Transverse colon (tissue), 4 donors: ENCODE measurements around the gene HAUS3. TPM values are rescaled to one million over a fixed set of nuclear protein-coding genes. Genes with fewer than 3 reads are reported as not detected.

Experiments used
- DNase-seq: peaks from one replicate; pipeline ENCODE4 v3.0.0-alpha.2; 2019
- H3K27ac ChIP-seq, 4 donors: fragments of 200-600 bp; sonication (generic); 2 replicates each; pipeline ENCODE4 v1.5.1; 2016 to 2018; ENCODE audit warnings: inconsistent platforms in 4 of 4
- H3K27me3 ChIP-seq: fragments of 200-600 bp; sonication (generic); 2 replicates; pipeline ENCODE4 v1.5.1; 2017; ENCODE audit warnings: inconsistent platforms
- H3K36me3 ChIP-seq, 4 donors: fragments of 200-600 bp; sonication (generic); 2 replicates each; pipeline ENCODE4 v1.5.1; 2017 to 2019; ENCODE audit warnings: inconsistent platforms in 4 of 4
- H3K4me1 ChIP-seq, 4 donors: fragments of 200-600 bp; sonication (generic); 2 replicates each; pipeline ENCODE4 v1.5.1; 2017 to 2020; ENCODE audit warnings: inconsistent platforms in 4 of 4
- H3K4me3 ChIP-seq, 4 donors: fragments of 200-600 bp; sonication (generic); 1 replicate in 1 of 4; 2 replicates in 3 of 4; pipeline versions ENCODE4 v1.5.1 to v1.6.1; 2017 to 2019; ENCODE audit warnings: inconsistent platforms in 4 of 4
- H3K9me3 ChIP-seq, 2 donors: fragments of 200-600 bp; sonication (generic); 2 replicates each; pipeline ENCODE4 v1.5.1; 2017 to 2019; ENCODE audit warnings: inconsistent platforms in 2 of 2
- CTCF ChIP-seq, 5 experiments: fragments of 200-600 bp in 3 of 5; fragments of 450-650 bp in 2 of 5; sonication (generic) in 3 of 5; IDR thresholded peaks; 1 replicate in 2 of 5; 2 replicates in 3 of 5; pipeline ENCODE4 v1.5.1; 2016 to 2017; ENCODE audit warnings: antibody characterized with exemption in 5 of 5, inconsistent platforms in 3 of 5, mild to moderate bottlenecking in 2 of 5, moderate library complexity in 1 of 5
- EP300 ChIP-seq: sonication (generic); formaldehyde crosslinking; IDR thresholded peaks from one replicate; pipeline ENCODE4 v1.6.1; 2017; ENCODE audit warnings: antibody characterized with exemption, low read depth
- POLR2A ChIP-seq: fragments of 450-650 bp; IDR thresholded peaks from one replicate; pipeline ENCODE4 v1.6.1; 2016; ENCODE audit warnings: antibody characterized with exemption, mild to moderate bottlenecking, moderate library complexity
- POLR2AphosphoS5 ChIP-seq, 3 donors: sonication (generic); formaldehyde crosslinking; IDR thresholded peaks; one replicate each; pipeline ENCODE4 v1.6.1; 2016; ENCODE audit warnings: antibody characterized with exemption in 3 of 3
- WGBS, 2 donors: methylation state at CpG; one replicate each; pipeline ENCODE4 v1.1.5; 2018; ENCODE audit warnings: low coverage in 1 of 2; 5-methylcytosine and 5-hydroxymethylcytosine counted together
- in situ Hi-C, 4 donors: fragments of 200-750 bp; cut with MboI; loops; one replicate each; pipeline versions ENCODE4 v1.15.0 to v1.15.1; 2017; ENCODE audit warnings: low sequenced_read_pairs in 3 of 4, low pct_ligation_motif_present in 1 of 4, low pct_unique_long_range_greater_than_20kb in 1 of 4
- intact Hi-C: fragments of 100-400 bp; cut with DNase I; formaldehyde crosslinking; loops from one replicate; pipeline ENCODE4 v1.15.1; 2023; ENCODE audit warnings: low total_unique reads
- total RNA-seq, 4 donors: library from RNA; depleted of rRNA; stranded (reverse); fragments of >200 nt; gene quantifications; one replicate each; pipeline ENCODE4 v1.1.0, GENCODE V29; 2016

HAUS3 gene
- total RNA-seq, 4 donors from 2014 or later, result 2.0 to 18.0 (median 11.3) TPM

- intact Hi-C loops (no loop called here), in situ Hi-C loops (loop anchor here in 2 of 4 donors (25.0 kb wide), 2 partner anchors 163 to 213 kb away; partner anchors contain the start of genes CFAP99 (in 1 of the 2), RNF4 (in 1 of the 2) and ZFYVE28 (in 1 of the 2))
- peaks cover 0 to 10% (median 7%) of the 10 kb centered on the region in 4 donors for H3K4me1 ChIP-seq
- H3K27me3 ChIP-seq, result no peaks in the 10 kb centered on the region
- peaks cover 0 to 16% (median 7%) of the 10 kb centered on the region in 4 donors for H3K36me3 ChIP-seq
- H3K27ac ChIP-seq, result no peak overlapping the region
- WGBS, 2 donors, result 85% methylated on average over 23 of the region's 26 CpGs; no CpG with 5 or more reads in 1 of the 2 donors
- H3K9me3 ChIP-seq, result no peaks in the 10 kb centered on the region
- TF ChIP-seq POLR2AphosphoS5 (IDR thresholded peaks at IDR 0.05), result no peak
- no peak for TF ChIP-seq POLR2A
- no peak for TF ChIP-seq EP300
- no peak for TF ChIP-seq CTCF (IDR thresholded peaks at IDR 0.05)
- DNase-seq, result no peak
- H3K4me3 ChIP-seq, result no peak overlapping the region
Observed at GRCh38 chr4:2249526-2250356, 7.8 kb upstream of the HAUS3 start.

- no peak for TF ChIP-seq POLR2A
- no peak for TF ChIP-seq POLR2AphosphoS5 (IDR thresholded peaks at IDR 0.05)
- no peak for TF ChIP-seq EP300
- TF ChIP-seq CTCF (IDR thresholded peaks at IDR 0.05), result no peak
- Histone ChIP-seq H3K36me3 (peaks cover 0 to 14% (median 6%) of the 10 kb centered on the region in 4 donors), H3K27me3 (no peaks in the 10 kb centered on the region), H3K9me3 (no peaks in the 10 kb centered on the region), H3K4me3 (no peak overlapping the region), H3K27ac (no peak overlapping the region), H3K4me1 (peaks cover 6 to 19% (median 16%) of the 10 kb centered on the region in 4 donors)
- DNase-seq, result no peak
- WGBS, 2 donors, result 77% methylated on average over 9 of the region's 10 CpGs; no CpG with 5 or more reads in 1 of the 2 donors
- intact Hi-C loops (no loop called here), in situ Hi-C loops (loop anchor here in 2 of 4 donors (25.0 kb wide), 2 partner anchors 163 to 213 kb away; partner anchors contain the start of genes CFAP99 (in 1 of the 2), RNF4 (in 1 of the 2) and ZFYVE28 (in 1 of the 2))
Observed at GRCh38 chr4:2248821-2249261, 6.9 kb upstream of the HAUS3 start.

- no peak for DNase-seq
- TF ChIP-seq CTCF (IDR thresholded peaks at IDR 0.05) (no peak), POLR2AphosphoS5 (IDR thresholded peaks at IDR 0.05) (no peak), POLR2A (no peak), EP300 (no peak)
- intact Hi-C loops (no loop called here), in situ Hi-C loops (loop anchor here in 2 of 4 donors (25.0 kb wide), 2 partner anchors 164 to 214 kb away; partner anchors contain the start of genes CFAP99 (in 1 of the 2), RNF4 (in 1 of the 2) and ZFYVE28 (in 1 of the 2))
- WGBS, 2 donors, result 78% methylated on average over 21 of the region's 21 CpGs; no CpG with 5 or more reads in 1 of the 2 donors
- Histone ChIP-seq H3K36me3 (peaks cover 0 to 14% (median 6%) of the 10 kb centered on the region in 4 donors), H3K27me3 (no peaks in the 10 kb centered on the region), H3K4me1 (peaks cover 6 to 24% (median 19%) of the 10 kb centered on the region in 4 donors), H3K9me3 (no peaks in the 10 kb centered on the region), H3K27ac (no peak overlapping the region), H3K4me3 (no peak overlapping the region)
Observed at GRCh38 chr4:2248044-2248780, 6.3 kb upstream of the HAUS3 start.
